Fibroblast of skin of scalp (primary cell): ENCODE measurements around the gene TPP1.
A peak's percentile ranks its signal among the peaks of the same experiment; 100 is the strongest.

Experiments
- DNase-seq: peaks from one replicate; pipeline ENCODE4 v3.0.0-alpha.2; 2013

Gene TPP1

GRCh38 chr11:6611092-6611962 lies 7.9 kb downstream of the TPP1 start:
- DNase-seq: peak; percentile 19

- DNase-seq: no peak
Observed at GRCh38 chr11:6610591-6610990, 8.6 kb downstream of the TPP1 start.

DNA sequence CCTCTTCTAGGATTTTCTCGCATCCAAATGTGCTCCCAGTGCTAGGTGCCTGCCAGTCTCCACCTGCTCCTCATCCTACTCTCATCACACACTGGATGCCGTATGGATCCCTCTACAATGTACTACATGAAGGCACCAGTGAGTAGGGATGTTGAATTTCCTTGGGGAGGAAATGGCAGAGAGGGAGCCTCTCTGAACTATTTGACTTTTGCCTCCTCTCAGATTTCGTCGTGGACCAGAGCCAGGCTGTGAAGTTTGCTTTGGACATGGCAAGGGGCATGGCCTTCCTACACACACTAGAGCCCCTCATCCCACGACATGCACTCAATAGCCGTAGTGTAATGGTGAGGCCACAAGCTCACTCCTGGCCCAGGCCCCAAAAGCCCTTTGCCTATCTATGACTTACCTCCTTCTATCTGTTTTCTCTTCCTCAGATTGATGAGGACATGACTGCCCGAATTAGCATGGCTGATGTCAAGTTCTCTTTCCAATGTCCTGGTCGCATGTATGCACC lies 9.7 kb downstream of the TPP1 start:
- no peak for DNase-seq

DNA sequence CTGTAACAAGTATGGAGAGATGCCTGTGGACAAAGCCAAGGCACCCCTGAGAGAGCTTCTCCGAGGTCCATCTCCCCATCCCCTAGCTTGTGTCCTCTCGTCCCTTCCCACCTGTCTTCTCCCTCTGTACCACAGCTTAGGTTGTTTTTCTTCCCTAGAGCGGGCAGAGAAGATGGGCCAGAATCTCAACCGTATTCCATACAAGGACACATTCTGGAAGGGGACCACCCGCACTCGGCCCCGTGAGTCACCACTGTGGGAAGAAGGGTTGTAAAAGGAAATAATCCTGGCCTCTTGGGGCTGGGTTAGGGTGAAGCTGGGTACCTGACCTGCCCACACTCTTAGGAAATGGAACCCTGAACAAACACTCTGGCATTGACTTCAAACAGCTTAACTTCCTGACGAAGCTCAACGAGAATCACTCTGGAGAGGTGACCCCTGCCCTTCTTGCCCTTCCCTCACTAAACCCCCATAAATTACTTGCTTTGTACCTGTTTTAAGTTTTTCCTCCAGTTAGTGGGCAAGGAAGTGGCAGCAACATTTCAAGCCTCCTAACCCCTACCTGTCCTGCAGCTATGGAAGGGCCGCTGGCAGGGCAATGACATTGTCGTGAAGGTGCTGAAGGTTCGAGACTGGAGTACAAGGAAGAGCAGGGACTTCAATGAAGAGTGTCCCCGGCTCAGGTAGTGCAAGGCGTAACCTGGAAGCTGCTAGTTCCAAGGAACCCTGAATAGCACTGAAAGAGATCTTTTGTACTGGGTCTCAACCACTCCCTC lies 10.3 kb downstream of the TPP1 start:
- DNase-seq: peak; percentile 21

GRCh38 chr11:6608011-6608410 lies 11.2 kb downstream of the TPP1 start:
- DNase-seq: no peak

DNA sequence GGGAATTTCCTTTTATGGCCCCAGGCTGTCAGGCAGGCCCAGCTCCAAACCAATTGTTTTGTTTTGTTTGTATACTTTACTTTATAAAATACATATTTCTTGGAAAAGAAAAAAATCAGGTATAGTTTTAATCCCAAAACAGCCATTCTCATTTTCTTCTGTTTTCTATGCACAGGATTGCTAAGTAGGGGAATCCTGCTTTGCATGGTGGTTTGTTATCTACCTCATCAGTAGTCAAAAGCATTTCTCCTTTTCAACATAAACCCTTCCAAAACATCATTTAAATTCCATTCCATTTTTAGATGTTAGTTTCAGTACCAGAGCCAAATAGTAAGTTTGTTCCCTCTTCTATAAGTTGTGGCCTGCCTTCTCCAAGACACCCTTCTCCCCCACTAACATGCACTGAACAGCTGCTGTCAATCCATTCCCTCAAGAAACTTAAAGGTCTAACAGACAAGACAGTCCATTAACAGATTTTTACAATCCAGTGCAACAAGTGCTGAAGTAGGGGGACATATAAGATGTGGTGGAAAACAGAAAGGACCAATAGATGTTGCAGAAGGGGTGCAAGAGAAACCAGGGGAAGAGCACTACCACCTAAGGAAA lies 11.9 kb downstream of the TPP1 start:
- peak; percentile 54 for DNase-seq

- DNase-seq: peak; percentile 96
Observed at GRCh38 chr11:6606471-6607189, 12.6 kb downstream of the TPP1 start.

DNA sequence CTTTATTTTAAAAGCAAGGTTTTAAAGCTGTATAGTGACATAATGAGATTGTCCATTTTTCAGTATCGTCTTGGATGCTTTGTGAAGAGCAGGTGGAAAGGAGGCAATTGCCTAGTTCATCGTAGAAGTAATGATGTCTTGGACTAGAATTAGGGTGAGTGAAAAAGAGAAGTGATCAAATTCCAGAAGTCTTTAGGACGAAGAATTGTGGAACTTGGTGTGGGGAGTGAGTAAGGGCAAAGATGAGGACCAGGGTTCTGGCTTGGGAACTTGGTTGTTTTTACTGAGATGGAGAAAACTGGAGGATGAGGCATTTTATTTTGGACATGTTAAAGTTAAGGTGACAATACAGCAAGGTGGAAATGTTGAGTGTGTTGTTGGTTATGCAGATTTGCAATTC lies 14.4 kb downstream of the TPP1 start:
- DNase-seq: no peak

- peak; percentile 70 for DNase-seq
Observed at GRCh38 chr11:6604081-6604626, 15.1 kb downstream of the TPP1 start.

DNA sequence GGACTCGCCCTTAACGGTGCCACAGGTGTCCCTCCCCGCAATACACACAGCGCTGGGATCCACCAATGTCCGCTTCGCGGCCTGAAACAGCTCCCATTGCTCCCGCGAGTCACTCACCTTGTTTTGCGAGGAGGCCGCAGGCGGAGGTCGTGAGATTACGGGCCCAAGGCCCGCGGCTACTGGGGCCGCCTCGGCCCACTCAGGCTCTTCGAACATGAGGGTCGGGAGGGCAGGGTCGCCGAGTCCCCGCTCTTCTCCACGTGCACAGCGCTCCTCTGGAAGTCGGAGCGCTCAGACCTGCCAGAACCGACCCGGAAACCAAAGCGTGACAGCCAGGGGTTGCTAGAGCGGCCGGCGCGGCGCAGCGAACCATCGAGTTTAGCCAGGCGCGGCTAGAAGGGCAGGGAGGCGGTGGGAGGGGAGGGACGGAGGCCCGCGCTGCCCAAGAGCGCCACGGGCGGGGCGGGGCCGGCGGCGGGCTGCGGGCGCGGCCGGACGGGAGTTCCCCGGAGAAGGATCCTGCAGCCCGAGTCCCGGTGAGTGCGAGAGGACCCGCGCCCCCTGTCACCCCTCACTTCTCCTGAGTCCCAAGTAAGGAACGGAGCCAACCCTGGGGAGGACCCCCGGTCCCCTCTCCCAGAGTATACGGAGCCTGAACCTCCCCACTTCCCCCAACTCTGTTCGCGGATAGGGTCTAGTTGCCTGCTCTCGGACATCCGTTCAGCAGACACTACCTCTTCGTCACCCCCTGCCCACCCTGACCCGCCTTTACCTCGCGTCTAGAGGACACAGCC lies 15.7 kb downstream of the TPP1 start, which contains the start of the genes ILK and RRP8:
ILK (plus strand) TSS at position 488 of the 794 bp plus-strand sequence. CDS start 498 bp downstream, outside the sequence.
RRP8 (minus strand) TSS at position 330 of the 794 bp plus-strand sequence; CDS start at position 216, 114 bp downstream.
- DNase-seq: peak; percentile 90

DNA sequence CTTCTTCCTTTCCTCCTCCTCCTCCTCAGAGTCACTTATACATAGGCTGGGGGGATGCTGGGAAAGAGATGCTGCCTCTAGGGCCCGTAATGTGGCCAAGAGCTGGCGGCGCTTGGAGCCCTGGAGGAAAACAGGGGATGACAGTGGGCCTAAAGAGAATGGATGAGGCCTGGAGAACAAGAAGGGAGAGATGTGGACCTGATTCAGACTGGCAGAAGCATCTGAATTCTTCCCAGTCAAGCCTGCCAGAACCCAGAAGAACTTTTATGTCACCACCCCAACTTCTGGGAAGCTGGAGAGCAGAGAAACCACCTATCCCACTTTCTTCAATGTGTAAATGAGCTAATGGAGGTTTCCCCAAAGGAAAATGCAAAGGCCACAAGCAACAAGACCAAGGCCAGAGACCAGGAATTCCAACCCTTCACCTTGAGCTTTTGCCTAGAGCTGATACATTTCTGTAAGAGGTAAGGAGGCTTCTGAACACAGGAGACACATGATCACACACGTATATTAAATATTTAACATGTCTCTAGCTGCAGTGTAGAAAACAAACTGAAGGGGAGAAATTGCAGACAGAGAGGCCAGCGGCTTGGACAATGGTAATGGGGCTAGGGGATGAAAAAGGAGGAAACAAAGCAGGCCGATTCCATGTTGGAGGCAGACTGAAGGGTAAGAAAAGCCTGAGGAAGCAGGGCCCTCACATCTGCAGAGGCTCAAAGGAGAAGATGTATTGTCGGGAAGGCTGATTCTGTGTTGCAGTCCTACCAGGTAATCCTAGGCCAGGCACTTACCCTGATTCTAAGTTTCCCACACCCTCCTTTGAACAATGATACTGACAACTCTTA lies 16.9 kb downstream of the TPP1 start:
- DNase-seq: no peak

GRCh38 chr11:6601041-6601461 lies 18.2 kb downstream of the TPP1 start:
- DNase-seq: no peak

- no peak for DNase-seq
Observed at GRCh38 chr11:6599881-6600390, 19.3 kb downstream of the TPP1 start.

DNA sequence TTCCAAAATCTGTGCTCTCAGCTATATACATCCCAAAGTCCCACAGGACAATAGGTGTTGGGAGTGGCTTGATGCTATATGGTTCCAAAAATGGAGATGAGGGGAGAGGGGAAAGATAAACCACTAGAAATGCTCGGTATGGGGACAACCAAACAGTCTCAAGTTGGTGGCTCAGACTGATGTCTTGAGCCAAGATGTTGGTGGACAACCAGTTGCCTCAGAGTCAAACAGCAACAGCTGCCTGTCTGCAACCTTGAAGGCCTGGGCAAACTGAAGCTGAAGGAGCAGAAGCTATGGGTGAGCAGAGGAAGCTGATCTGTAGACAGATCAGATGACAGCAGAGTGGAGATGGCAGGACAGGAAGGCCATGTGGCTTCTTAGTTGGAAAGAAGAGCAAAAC lies 19.8 kb downstream of the TPP1 start:
- no peak for DNase-seq

DNA sequence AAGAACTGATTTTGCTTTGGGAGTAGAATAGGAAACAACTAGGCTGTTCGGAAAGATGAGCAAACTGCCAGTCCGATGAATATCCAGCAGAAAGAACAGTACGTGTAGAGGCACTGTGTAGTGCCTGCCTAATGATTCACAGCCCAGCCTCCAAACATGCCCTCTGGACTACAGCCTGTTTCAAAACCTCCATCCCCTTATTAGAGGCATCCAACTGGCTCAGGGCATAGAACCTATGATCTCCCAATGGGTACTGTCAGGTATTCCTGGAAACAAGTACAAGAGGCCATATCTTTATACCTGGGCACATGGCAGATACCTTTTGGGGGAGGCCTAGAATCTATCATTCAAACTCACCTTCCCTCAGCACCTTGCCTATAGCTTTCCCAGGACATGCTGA lies 20.7 kb downstream of the TPP1 start:
- DNase-seq: no peak

DNA sequence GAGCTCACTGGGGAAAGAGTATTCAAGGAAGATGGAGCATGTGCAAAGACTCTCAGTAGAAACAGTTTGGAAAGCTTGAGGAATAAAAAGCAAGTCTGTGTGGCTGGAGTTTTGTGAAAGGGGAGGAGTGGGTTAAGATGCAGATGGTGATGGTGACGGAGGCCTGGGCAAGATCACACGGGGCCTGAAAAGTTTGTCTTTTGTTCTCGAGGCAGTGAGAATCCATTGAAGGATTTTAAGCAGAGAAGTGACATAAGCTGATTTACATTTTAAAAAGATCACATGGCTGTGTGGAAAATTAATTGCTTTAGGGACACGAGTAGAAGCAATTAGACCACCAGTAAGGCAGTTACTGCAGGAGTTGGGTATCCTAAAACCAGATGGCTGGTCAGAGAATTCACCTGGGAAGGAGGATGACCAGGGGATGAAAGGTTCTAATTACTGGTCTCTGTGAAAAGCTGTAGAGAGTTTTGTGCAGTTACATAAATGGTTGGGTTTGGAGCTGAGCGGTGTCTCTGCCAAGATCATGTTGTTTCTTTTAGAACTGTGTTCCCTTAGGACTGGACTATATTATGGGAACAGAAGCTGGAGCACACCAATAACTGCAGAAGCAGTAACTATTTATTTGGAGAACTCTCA lies 22.9 kb downstream of the TPP1 start:
- no peak for DNase-seq

DNA sequence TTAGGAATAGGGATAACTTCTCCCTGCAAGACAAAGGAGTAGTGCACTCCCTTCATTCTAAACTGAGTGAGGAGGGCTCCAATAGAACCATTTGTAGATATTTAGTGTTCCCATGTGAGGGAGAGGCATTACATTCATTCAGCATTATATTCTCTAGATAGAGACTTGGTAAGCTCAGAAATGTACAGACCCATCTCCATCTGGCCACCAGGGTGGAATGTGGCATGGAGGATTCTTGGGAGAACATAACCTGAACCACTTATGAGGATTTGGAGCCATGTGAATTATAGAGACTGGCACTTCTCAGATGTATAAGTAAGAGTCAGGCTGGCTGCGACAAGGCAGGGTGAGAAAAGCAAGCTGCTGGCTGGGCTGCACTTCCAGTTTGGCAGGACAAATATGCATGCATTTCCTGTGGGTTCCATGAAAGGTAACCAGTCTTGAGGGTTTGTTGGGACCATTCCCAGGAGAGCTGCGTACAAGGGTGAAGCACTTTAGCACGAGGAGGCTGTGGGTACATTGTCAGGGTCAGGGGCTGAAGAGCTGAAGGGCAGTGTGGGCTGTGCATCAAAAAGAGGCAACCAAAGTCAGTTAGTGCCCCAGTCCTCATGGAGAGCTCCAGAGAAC lies 25.0 kb downstream of the TPP1 start:
- DNase-seq: no peak

- DNase-seq: no peak
Observed at GRCh38 chr11:6588018-6588417, 31.2 kb downstream of the TPP1 start.
